ENCODE measurements around the gene RBM4B. TPM values are rescaled to one million over a fixed set of nuclear protein-coding genes. Genes with fewer than 3 reads are reported as not detected.

RBM4B gene
- total and polyA plus RNA-seq, 2 of the 13 experiments (the other 11 are each of a cell fraction or from before 2014, with no cell fraction given) = 25.8 to 32.4 TPM

DNA sequence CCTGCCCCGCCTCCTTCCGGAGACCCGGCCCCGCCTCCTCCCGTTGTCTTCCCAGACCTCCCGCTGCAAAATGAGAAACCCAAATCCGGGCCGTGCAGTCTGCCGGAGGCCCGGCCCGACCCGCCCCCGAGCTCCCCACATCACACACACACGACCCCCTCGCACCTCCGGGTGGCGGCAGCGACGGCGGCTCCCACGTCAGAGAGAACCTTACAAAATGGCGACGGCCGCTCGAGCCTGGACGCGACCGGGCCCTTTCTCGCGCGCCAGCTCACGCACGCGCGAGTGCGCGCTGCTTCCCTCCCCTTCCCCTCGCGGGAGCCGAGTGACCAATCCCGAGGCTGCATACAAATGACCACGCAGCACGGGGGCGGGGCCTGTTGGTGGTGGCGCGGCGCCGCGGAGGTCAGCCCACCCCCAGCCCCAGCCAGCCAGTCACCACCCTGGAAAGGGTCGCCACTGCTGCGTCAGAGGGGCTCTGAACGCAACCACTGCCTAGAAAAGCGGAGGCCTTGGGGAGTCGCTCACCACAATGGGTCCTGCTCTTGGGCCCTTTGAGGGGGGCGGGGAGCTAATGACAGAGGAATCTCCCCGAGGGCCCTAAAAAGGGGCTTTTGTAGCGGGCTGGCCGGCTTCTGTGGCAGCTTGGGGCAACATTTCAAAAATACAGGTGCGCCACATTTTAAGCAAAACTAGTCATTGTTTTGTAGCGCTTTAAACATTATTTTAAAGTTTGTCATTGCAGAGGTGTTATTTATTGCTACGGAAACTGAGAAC is at the start of gene RBM4B (continued):
- TF ChIP-seq, protein P1, sequence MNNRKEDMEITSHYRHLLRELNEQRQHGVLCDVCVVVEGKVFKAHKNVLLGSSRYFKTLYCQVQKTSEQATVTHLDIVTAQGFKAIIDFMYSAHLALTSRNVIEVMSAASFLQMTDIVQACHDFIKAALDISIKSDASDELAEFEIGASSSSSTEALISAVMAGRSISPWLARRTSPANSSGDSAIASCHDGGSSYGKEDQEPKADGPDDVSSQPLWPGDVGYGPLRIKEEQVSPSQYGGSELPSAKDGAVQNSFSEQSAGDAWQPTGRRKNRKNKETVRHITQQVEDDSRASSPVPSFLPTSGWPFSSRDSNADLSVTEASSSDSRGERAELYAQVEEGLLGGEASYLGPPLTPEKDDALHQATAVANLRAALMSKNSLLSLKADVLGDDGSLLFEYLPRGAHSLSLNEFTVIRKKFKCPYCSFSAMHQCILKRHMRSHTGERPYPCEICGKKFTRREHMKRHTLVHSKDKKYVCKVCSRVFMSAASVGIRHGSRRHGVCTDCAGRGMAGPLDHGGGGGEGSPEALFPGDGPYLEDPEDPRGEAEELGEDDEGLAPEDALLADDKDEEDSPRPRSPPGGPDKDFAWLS (CRISPR knock-in tag; IDR thresholded peaks at IDR 0.05; ENCODE audit: borderline replicate concordance) = no peak
- TF ChIP-seq ZNF354B (CRISPR knock-in tag; IDR thresholded peaks at IDR 0.05) (no peak), ZSCAN31 (CRISPR knock-in tag; IDR thresholded peaks at IDR 0.05; ENCODE audit: low read depth) (no peak), RBFOX2 (IDR thresholded peaks at IDR 0.05; ENCODE audit: low read depth, low read length) (peak; percentile 93), ZNF160 (CRISPR knock-in tag; IDR thresholded peaks at IDR 0.05) (0 out of 2 replicates have a peak, but pooled peaks have one; percentile 31), ZNF83 (CRISPR knock-in tag; IDR thresholded peaks at IDR 0.05; ENCODE audit: borderline replicate concordance) (no peak), KDM4B (CRISPR knock-in tag; IDR thresholded peaks at IDR 0.05) (no peak), ZNF350 (CRISPR knock-in tag; IDR thresholded peaks at IDR 0.05; ENCODE audit: borderline replicate concordance, low read depth) (no peak; the same call in 1 of the 2 replicates), ZNF460 (CRISPR knock-in tag; IDR thresholded peaks at IDR 0.05; ENCODE audit: borderline replicate concordance) (no peak), ELF1 (CRISPR knock-in tag; IDR thresholded peaks at IDR 0.05) (peak; percentile 50), ZSCAN12 (CRISPR knock-in tag; IDR thresholded peaks at IDR 0.05) (no peak), CEBPG (CRISPR knock-in tag; IDR thresholded peaks at IDR 0.05) (no peak)
- TF ChIP-seq, protein P2, sequence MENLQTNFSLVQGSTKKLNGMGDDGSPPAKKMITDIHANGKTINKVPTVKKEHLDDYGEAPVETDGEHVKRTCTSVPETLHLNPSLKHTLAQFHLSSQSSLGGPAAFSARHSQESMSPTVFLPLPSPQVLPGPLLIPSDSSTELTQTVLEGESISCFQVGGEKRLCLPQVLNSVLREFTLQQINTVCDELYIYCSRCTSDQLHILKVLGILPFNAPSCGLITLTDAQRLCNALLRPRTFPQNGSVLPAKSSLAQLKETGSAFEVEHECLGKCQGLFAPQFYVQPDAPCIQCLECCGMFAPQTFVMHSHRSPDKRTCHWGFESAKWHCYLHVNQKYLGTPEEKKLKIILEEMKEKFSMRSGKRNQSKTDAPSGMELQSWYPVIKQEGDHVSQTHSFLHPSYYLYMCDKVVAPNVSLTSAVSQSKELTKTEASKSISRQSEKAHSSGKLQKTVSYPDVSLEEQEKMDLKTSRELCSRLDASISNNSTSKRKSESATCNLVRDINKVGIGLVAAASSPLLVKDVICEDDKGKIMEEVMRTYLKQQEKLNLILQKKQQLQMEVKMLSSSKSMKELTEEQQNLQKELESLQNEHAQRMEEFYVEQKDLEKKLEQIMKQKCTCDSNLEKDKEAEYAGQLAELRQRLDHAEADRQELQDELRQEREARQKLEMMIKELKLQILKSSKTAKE (CRISPR knock-in tag; IDR thresholded peaks at IDR 0.05; ENCODE audit: borderline replicate concordance) = no peak
- TF ChIP-seq, protein P3, sequence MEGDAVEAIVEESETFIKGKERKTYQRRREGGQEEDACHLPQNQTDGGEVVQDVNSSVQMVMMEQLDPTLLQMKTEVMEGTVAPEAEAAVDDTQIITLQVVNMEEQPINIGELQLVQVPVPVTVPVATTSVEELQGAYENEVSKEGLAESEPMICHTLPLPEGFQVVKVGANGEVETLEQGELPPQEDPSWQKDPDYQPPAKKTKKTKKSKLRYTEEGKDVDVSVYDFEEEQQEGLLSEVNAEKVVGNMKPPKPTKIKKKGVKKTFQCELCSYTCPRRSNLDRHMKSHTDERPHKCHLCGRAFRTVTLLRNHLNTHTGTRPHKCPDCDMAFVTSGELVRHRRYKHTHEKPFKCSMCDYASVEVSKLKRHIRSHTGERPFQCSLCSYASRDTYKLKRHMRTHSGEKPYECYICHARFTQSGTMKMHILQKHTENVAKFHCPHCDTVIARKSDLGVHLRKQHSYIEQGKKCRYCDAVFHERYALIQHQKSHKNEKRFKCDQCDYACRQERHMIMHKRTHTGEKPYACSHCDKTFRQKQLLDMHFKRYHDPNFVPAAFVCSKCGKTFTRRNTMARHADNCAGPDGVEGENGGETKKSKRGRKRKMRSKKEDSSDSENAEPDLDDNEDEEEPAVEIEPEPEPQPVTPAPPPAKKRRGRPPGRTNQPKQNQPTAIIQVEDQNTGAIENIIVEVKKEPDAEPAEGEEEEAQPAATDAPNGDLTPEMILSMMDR (CRISPR knock-in tag; IDR thresholded peaks at IDR 0.05) = no peak
- TF ChIP-seq, protein P4, sequence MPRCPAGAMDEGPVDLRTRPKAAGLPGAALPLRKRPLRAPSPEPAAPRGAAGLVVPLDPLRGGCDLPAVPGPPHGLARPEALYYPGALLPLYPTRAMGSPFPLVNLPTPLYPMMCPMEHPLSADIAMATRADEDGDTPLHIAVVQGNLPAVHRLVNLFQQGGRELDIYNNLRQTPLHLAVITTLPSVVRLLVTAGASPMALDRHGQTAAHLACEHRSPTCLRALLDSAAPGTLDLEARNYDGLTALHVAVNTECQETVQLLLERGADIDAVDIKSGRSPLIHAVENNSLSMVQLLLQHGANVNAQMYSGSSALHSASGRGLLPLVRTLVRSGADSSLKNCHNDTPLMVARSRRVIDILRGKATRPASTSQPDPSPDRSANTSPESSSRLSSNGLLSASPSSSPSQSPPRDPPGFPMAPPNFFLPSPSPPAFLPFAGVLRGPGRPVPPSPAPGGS (CRISPR knock-in tag; IDR thresholded peaks at IDR 0.05) = no peak
- TF ChIP-seq, protein P5, sequence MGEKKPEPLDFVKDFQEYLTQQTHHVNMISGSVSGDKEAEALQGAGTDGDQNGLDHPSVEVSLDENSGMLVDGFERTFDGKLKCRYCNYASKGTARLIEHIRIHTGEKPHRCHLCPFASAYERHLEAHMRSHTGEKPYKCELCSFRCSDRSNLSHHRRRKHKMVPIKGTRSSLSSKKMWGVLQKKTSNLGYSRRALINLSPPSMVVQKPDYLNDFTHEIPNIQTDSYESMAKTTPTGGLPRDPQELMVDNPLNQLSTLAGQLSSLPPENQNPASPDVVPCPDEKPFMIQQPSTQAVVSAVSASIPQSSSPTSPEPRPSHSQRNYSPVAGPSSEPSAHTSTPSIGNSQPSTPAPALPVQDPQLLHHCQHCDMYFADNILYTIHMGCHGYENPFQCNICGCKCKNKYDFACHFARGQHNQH (CRISPR knock-in tag; IDR thresholded peaks at IDR 0.05) = no peak; the same call in 1 of the 2 replicates
- TF ChIP-seq, protein P6, sequence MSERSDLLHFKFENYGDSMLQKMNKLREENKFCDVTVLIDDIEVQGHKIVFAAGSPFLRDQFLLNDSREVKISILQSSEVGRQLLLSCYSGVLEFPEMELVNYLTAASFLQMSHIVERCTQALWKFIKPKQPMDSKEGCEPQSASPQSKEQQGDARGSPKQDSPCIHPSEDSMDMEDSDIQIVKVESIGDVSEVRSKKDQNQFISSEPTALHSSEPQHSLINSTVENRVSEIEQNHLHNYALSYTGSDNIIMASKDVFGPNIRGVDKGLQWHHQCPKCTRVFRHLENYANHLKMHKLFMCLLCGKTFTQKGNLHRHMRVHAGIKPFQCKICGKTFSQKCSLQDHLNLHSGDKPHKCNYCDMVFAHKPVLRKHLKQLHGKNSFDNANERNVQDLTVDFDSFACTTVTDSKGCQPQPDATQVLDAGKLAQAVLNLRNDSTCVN (CRISPR knock-in tag; IDR thresholded peaks at IDR 0.05; ENCODE audit: borderline replicate concordance) = no peak; the same call in 1 of the 2 replicates

Measured in HepG2 (cell line).